ENCODE data around the gene RUNDC1. TPM values are rescaled to one million over a fixed set of nuclear protein-coding genes. Genes with fewer than 3 reads are reported as not detected.

The RUNDC1 gene
- total and polyA plus RNA-seq, 8 donors = 10.3 to 16.9 (median 12.6) TPM

- Histone ChIP-seq H3K4me3 (peak overlapping the region in 1 of 2 donors; percentile 100), H3K4me1 (peaks cover 14 to 82% of the 10 kb centered on the region in 2 donors), H3K27me3 (no peaks in the 10 kb centered on the region), H3K9me3 (no peaks in the 10 kb centered on the region), H3K36me3 (peaks cover 0 to 34% of the 10 kb centered on the region in 2 donors), H3K27ac (peak overlapping the region; percentile 88 to 90)
- ATAC-seq (no peak), DNase-seq (no peak)
- TF ChIP-seq CTCF (IDR thresholded peaks at IDR 0.05) = no peak
- intact Hi-C loops (cut with DNase I) = loop anchor here in 1 of 2 donors (10.0 kb wide), 1 partner anchor 295 kb away; no protein-coding TSS in a partner anchor
Measured at GRCh38 chr17:43020030-43020621, 39.8 kb downstream of the RUNDC1 start.

GRCh38 chr17:43020789-43021740 is 40.7 kb downstream of the RUNDC1 start:
- H3K36me3 ChIP-seq = peaks cover 0 to 24% of the 10 kb centered on the region in 2 donors
- no peaks in the 10 kb centered on the region for H3K9me3 ChIP-seq
- DNase-seq (peak in 3 of 4 donors; percentile 55 to 86 (median 85)), ATAC-seq (peak; percentile 37)
- peak overlapping the region; percentile 88 to 90 for H3K27ac ChIP-seq
- no peak for TF ChIP-seq CTCF (IDR thresholded peaks at IDR 0.05)
- H3K4me1 ChIP-seq = peaks cover 14 to 73% of the 10 kb centered on the region in 2 donors
- intact Hi-C loops (cut with DNase I) = loop anchor here in 1 of 2 donors (10.0 kb wide), 1 partner anchor 294 kb away; no protein-coding TSS in a partner anchor
- H3K4me3 ChIP-seq = peak overlapping the region; percentile 100
- H3K27me3 ChIP-seq = no peaks in the 10 kb centered on the region

- Histone ChIP-seq H3K36me3 (peaks cover 0 to 16% of the 10 kb centered on the region in 2 donors), H3K4me1 (peaks cover 14 to 64% of the 10 kb centered on the region in 2 donors), H3K4me3 (peak within 1 kb of the TSS; percentile 100), H3K9me3 (no peaks in the 10 kb centered on the region), H3K27ac (peak within 1 kb of the TSS; percentile 88 to 90), H3K27me3 (no peaks in the 10 kb centered on the region)
- intact Hi-C loops (cut with DNase I) = loop anchor here in 1 of 2 donors (10.0 kb wide), 1 partner anchor 293 kb away; no protein-coding TSS in a partner anchor
- TF ChIP-seq CTCF (IDR thresholded peaks at IDR 0.05) = no peak
- ATAC-seq = peak; percentile 81
- DNase-seq = peak; percentile 78 to 97 (median 86)
Measured at GRCh38 chr17:43021741-43022512, 41.6 kb downstream of the RUNDC1 start, which contains the start of gene VAT1. Gene VAT1 (minus strand): TSS chr17:43022385. CDS start chr17:43022322, 63 bp downstream.

- no peaks in the 10 kb centered on the region for H3K9me3 ChIP-seq
- TF ChIP-seq CTCF (IDR thresholded peaks at IDR 0.05) = peak; percentile 57 to 61
- H3K4me3 ChIP-seq = peak within 1 kb of the TSS; percentile 43 to 56
- no peaks in the 10 kb centered on the region for H3K36me3 ChIP-seq
- no peaks in the 10 kb centered on the region for H3K27me3 ChIP-seq
- DNase-seq (peak; percentile 81 to 95 (median 88)), ATAC-seq (peak; percentile 77)
- intact Hi-C loops (cut with DNase I) = loop anchor here in 1 of 2 donors (10.0 kb wide), 1 partner anchor 290 kb away; no protein-coding TSS in a partner anchor
- H3K27ac ChIP-seq = peak within 1 kb of the TSS in 1 of 2 donors; percentile 61
- H3K4me1 ChIP-seq = peaks cover 8 to 46% of the 10 kb centered on the region in 2 donors
Measured at GRCh38 chr17:43024407-43025289, 44.3 kb downstream of the RUNDC1 start, which contains the start of gene RND2. Gene RND2 (plus strand): TSS chr17:43025231. CDS start chr17:43025348, 117 bp downstream.

Data from left lung (tissue), 10 donors.